HCT116 (cell line): ENCODE results near the gene MKNK1.

ENCODE experiments used
- CTCF ChIP-seq, 3 experiments: fragments of 200-600 bp in 1 of 3; sonication (generic) in 1 of 3; IDR thresholded peaks in 2 of 3; conservative IDR thresholded peaks in 1 of 3; 2 replicates each; pipeline ENCODE4 v1.5.1; 2012 to 2017; ENCODE audit warnings: low read depth in 2 of 3, low read length in 2 of 3, antibody characterized with exemption in 1 of 3, borderline replicate concordance in 1 of 3, control low read depth in 1 of 3, mild to moderate bottlenecking in 1 of 3, mixed read lengths in 1 of 3, mixed run types in 1 of 3, moderate library complexity in 1 of 3; ENCODE audit not compliant: insufficient read depth in 1 of 3
- EZH2 ChIP-seq: fragments of 200-600 bp; sonication (generic); IDR thresholded peaks from 2 replicates; pipeline ENCODE4 v1.6.1; 2017; ENCODE audit warnings: antibody characterized with exemption, mixed run types
- MAX ChIP-seq: IDR thresholded peaks from 2 replicates; pipeline ENCODE4 v1.6.1; 2012
- POLR2AphosphoS5 ChIP-seq: IDR thresholded peaks from 2 replicates; pipeline ENCODE4 v1.6.1; 2011; ENCODE audit warnings: mild to moderate bottlenecking, low read depth, low read length, moderate library complexity
- REST ChIP-seq: IDR thresholded peaks from 2 replicates; pipeline ENCODE4 v1.6.1; 2012; ENCODE audit warnings: low read depth
- TCF7L2 ChIP-seq: IDR thresholded peaks from 2 replicates; pipeline ENCODE4 v1.7.0; 2011; ENCODE audit warnings: borderline replicate concordance, inconsistent platforms; ENCODE audit not compliant: insufficient read depth, insufficient read length; ENCODE audit errors: extremely low read depth
- ZFX ChIP-seq: fragments of 450-650 bp; IDR thresholded peaks from 2 replicates; pipeline ENCODE4 v1.6.1; 2017

GRCh38 chr1:46623743-46624644, 19.9 kb upstream of the MKNK1 start:
- TF ChIP-seq MAX (no peak), TCF7L2 (no peak), CTCF (IDR thresholded peaks at IDR 0.05 in 2 of 3, conservative IDR thresholded peaks at IDR 0.05 in 1 of 3; ENCODE audit: borderline replicate concordance in 1 of 3, insufficient read depth in 1 of 3, low read depth in 2 of 3, low read length in 2 of 3) (no peak), REST (no peak), ZFX (no peak), EZH2 (no peak), POLR2AphosphoS5 (no peak)
